SK-N-SH (cell line): ENCODE results near the gene ADAMTS1.
"Not testable (repeated sequence)": the region's sequence is repeated elsewhere in the genome, so short reads cannot be mapped to it uniquely, and the experiment has no call there.

Source experiments
- CHD2 ChIP-seq: fragments of 150-350 bp; IDR thresholded peaks from 2 replicates; pipeline ENCODE4 v1.6.1; 2018; ENCODE audit warnings: low read length; ENCODE audit not compliant: partially characterized antibody
- CTCF ChIP-seq: fragments of 200-600 bp; sonication (generic); IDR thresholded peaks from 2 replicates; pipeline ENCODE4 v1.6.1; 2017; ENCODE audit warnings: antibody characterized with exemption, mild to moderate bottlenecking, moderate library complexity
- EP300 ChIP-seq, 2 experiments: IDR thresholded peaks; 2 replicates each; pipeline versions ENCODE4 v1.4.0 to v1.6.1; 2012; ENCODE audit warnings: borderline replicate concordance in 1 of 2, low read depth in 1 of 2, low read length in 1 of 2
- GATA2 ChIP-seq: sonication (generic); formaldehyde crosslinking; IDR thresholded peaks from 2 replicates; pipeline ENCODE4 v1.5.0; 2020; ENCODE audit warnings: mild to moderate bottlenecking, missing genetic modification reagents
- NRF1 ChIP-seq: IDR thresholded peaks from 2 replicates; pipeline ENCODE4 v1.6.1; 2012; ENCODE audit warnings: low read depth, mild to moderate bottlenecking, low read length
- PBX3 ChIP-seq: IDR thresholded peaks from 2 replicates; pipeline ENCODE4; 2012
- POLR2AphosphoS5 ChIP-seq: IDR thresholded peaks from 2 replicates; pipeline ENCODE4 v1.6.1; 2012; ENCODE audit warnings: low read depth, low read length
- RCOR1 ChIP-seq: fragments of 150-350 bp; IDR thresholded peaks from 2 replicates; pipeline ENCODE4 v1.6.1; 2017; ENCODE audit warnings: antibody characterized with exemption, low read length
- RFX5 ChIP-seq: IDR thresholded peaks from 2 replicates; pipeline ENCODE4 v1.6.1; 2012; ENCODE audit warnings: mild to moderate bottlenecking, improper control_type of control experiment, low read length
- SIN3A ChIP-seq: IDR thresholded peaks from 2 replicates; pipeline ENCODE4 v1.6.1; 2012; ENCODE audit warnings: low read depth, mild to moderate bottlenecking, low read length, moderate library complexity, borderline replicate concordance
- USF2 ChIP-seq: fragments of 150-350 bp; IDR thresholded peaks from 2 replicates; pipeline ENCODE4 v1.6.1; 2017; ENCODE audit warnings: antibody characterized with exemption, low read length, low read depth, borderline replicate concordance

- TF ChIP-seq EP300 (IDR thresholded peaks at IDR 0.05; ENCODE audit: borderline replicate concordance in 1 of 2, low read depth in 1 of 2, low read length in 1 of 2); POLR2AphosphoS5; CTCF; NRF1; CHD2; RFX5; GATA2 (CRISPR knock-in tag); SIN3A; PBX3; USF2; RCOR1: not testable (repeated sequence)
Measured at GRCh38 chr21:26854695-26855094, 9.5 kb upstream of the ADAMTS1 start.
